Fibroblast of pulmonary artery (primary cell): ENCODE measurements around the gene RELL1.

Source experiments
- DNase-seq: peaks from one replicate; pipeline ENCODE4 v3.0.0-alpha.2; 2010; ENCODE audit warnings: low read depth
- H3K4me3 ChIP-seq: replicated peaks from 2 replicates; pipeline ENCODE4 v1.5.1; 2011; ENCODE audit warnings: low read depth, mild to moderate bottlenecking, control low read depth, low read length, moderate library complexity
- CTCF ChIP-seq: IDR thresholded peaks from 2 replicates; pipeline ENCODE4 v1.5.1; 2011; ENCODE audit warnings: mild to moderate bottlenecking, control low read depth, low read length, inconsistent platforms; ENCODE audit errors: missing control alignments

RELL1 gene

DNA sequence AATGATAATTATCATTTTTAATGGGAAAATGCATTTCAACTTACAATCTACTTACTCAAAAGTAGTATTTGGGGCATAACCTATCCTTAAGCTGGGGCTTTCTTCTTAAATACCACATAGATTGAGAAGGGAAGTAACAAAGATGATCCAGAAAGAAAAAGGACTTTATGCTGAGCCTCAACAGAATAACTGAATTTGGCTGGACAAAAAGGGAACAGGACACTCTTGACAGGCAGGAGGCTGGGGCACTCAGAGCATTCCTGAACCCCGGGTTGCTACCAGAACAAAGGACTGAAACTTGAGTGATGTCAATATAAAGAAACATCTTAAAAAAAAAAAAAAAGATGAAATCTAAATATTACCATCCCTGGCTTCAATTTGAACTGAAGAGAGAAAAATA is 23.9 kb downstream of the RELL1 start:
- H3K4me3 ChIP-seq: no peak overlapping the region
- no peak for DNase-seq
- no peak for TF ChIP-seq CTCF

GRCh38 chr4:37661772-37662171 is 24.4 kb downstream of the RELL1 start:
- H3K4me3 ChIP-seq: no peak overlapping the region
- TF ChIP-seq CTCF: no peak

DNA sequence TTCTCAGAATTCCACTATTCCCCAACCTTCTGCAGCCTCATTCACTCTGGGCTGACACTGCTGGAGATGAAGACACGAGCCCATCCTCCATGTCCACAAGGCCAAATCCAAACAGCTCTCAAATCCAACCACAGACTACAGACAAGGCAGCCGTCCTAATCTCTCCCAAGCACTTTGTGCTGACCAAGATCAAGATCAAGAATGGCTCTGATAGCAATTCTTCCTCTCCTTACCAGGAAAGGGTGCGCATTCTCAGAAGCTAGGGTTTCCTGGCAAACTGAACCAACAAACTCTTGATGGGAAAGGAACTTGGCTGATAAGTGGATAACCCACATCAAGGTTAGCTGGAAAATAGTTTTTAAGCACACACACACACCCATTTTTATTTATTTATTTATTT is 26.5 kb downstream of the RELL1 start:
- no peak for DNase-seq
- TF ChIP-seq CTCF: no peak
- H3K4me3 ChIP-seq: no peak overlapping the region

More at GRCh38 chr4:37661772-37662171, 24.4 kb downstream of the RELL1 start:
- DNase-seq: no peak

GRCh38 chr4:37656649-37657048 is 29.5 kb downstream of the RELL1 start:
- H3K4me3 ChIP-seq: no peak overlapping the region
- no peak for DNase-seq
- TF ChIP-seq CTCF: no peak

DNA sequence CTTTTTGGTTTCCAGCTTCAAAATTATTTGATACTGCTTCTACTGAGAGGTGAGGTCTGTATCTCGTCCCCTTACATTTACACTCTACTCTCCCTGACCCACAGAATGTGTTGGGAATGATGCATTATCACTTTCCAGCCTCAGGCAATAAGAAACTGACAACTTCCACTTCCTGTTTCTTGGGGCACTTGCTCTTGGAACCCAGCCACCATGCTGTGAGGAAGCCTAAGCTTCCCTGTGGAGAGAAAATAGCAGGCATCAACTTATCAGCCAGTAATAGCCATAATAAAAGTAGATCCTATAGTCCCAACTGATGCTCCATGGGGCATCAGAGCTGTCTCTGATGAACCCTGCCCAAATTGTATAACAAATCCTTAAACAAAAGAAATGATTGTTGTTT is 32.6 kb downstream of the RELL1 start:
- H3K4me3 ChIP-seq: no peak overlapping the region
- no peak for TF ChIP-seq CTCF
- DNase-seq: no peak

DNA sequence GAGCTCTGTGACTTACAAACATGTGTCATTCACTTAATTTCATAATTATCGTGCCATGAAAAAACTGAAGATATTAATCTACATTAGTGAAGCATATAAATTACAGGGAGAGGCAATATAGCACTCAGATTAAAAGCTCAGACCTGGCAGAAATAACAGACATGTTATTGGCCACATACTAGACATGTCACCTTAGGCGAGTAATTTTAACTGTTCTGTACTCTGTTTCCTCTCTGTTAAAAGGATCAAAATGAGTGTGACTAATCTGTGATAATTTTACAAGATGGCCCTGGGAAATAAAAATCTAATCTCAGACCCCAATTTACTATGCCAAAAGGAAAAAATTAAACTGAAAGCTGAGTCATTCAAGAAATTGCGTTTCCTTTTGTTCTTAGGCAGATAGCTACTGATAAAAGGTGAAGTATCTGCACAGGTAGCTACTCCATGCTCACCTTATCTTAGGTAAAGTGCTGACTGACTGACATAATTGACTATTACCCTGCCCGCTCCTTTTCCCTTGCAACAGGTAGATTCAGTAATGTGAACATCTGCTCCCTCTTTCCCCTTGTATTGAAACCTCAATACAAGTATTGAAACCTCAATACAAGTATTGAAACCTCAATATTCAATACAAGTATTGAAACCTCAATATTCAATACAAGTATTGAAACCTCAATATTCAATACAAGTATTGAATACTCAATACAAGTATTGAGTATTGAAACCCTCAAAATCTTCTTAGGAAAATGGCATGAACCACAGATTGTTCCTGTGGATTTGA is 33.2 kb downstream of the RELL1 start:
- TF ChIP-seq CTCF: no peak
- no peak overlapping the region for H3K4me3 ChIP-seq
- DNase-seq: no peak
